GM23338 (cell line): ENCODE data around the gene PHF1.

ENCODE experiments used
- CTCF ChIP-seq, 2 experiments: fragments of 200-600 bp in 1 of 2; sonication (generic) in 1 of 2; conservative IDR thresholded peaks; 2 replicates each; pipeline versions ENCODE4 v1.5.1 to v1.6.1; 2016 to 2017; ENCODE audit warnings: antibody characterized with exemption in 2 of 2, low read depth in 2 of 2, mild to moderate bottlenecking in 2 of 2, moderate library complexity in 1 of 2
- EZH2phosphoT487 ChIP-seq: fragments of 200-600 bp; sonication (generic); IDR thresholded peaks from one replicate; pipeline ENCODE4 v1.8.1; 2018; ENCODE audit warnings: antibody characterized with exemption; ENCODE audit not compliant: unreplicated experiment

DNA sequence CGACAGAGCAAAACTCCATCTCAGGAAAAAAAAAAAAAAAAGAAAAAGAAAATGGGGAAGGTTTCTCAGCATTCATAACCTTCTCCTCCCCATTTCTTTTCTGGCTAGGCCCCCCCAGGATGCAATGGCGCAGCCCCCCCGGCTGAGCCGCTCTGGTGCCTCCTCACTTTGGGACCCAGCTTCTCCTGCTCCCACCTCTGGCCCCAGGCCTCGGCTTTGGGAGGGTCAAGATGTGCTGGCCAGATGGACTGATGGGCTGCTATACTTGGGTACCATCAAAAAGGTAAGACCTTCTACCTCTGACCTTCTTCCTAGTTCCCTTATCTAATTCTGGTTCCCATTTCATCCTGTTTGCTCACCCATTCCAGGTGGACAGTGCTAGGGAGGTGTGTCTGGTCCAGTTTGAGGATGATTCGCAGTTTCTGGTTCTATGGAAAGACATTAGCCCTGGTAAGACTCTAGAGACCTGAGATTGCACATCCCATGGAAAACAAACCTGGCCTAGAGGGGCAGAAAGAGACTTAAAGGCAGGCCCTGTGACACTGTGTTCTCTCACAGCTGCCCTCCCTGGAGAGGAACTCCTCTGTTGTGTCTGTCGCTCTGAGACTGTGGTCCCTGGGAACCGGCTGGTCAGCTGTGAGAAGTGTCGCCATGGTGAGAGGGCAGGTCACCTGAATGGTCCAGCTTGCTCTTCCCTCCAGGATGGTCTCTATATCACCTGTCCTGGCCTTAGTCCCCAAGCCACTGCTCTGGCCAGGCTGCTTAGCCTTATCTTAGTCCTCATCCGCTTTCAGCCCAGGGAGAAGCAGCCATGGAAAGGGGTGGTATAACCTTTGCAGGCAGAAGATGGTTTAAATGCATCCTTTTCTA lies 1.6 kb downstream of the PHF1 start:
- TF ChIP-seq EZH2phosphoT487, result no peak
- no peak for TF ChIP-seq CTCF (conservative IDR thresholded peaks at IDR 0.05; ENCODE audit: low read depth in 2 of 2)
